Stimulated activated CD8-positive, alpha-beta memory T cell treated with anti-CD3 and anti-CD28 coated beads, Interleukin-2, amount 100 ng/mL, for 1 hour (primary cell): ENCODE data around the gene RUBCN.
A peak's percentile ranks its signal among the peaks of the same experiment; 100 is the strongest.
"Not testable (repeated sequence)": the region's sequence is repeated elsewhere in the genome, so short reads cannot be mapped to it uniquely, and the experiment has no call there.

ENCODE experiments used
- DNase-seq, 2 donors: peaks; one replicate each; pipeline ENCODE4 v3.0.0-alpha.2; 2020; ENCODE audit warnings: low read depth in 2 of 2

RUBCN gene

GRCh38 chr3:197657541-197658292 lies 79.0 kb downstream of the RUBCN start:
- DNase-seq, result not testable (repeated sequence)

- DNase-seq, result not testable (repeated sequence)
Measured at GRCh38 chr3:197656960-197657359, 79.7 kb downstream of the RUBCN start.

GRCh38 chr3:197656129-197656528 lies 80.6 kb downstream of the RUBCN start:
- DNase-seq, result not testable (repeated sequence)

GRCh38 chr3:197654998-197655330 lies 81.7 kb downstream of the RUBCN start:
- not testable (repeated sequence) for DNase-seq

GRCh38 chr3:197654090-197654997 lies 82.4 kb downstream of the RUBCN start:
- DNase-seq, result peak; percentile 7

- not testable (repeated sequence) for DNase-seq
Measured at GRCh38 chr3:197652860-197653259, 83.8 kb downstream of the RUBCN start.

GRCh38 chr3:197647649-197648048 lies 89.1 kb downstream of the RUBCN start:
- DNase-seq, result not testable (repeated sequence)

- not testable (repeated sequence) for DNase-seq
Measured at GRCh38 chr3:197647191-197647590, 89.5 kb downstream of the RUBCN start.

- DNase-seq, result not testable (repeated sequence)
Measured at GRCh38 chr3:197646294-197646693, 90.4 kb downstream of the RUBCN start.

- DNase-seq, result not testable (repeated sequence)
Measured at GRCh38 chr3:197637556-197637955, 99.1 kb downstream of the RUBCN start.

- not testable (repeated sequence) for DNase-seq
Measured at GRCh38 chr3:197631989-197632388, 104.7 kb downstream of the RUBCN start.

- DNase-seq, result not testable (repeated sequence)
Measured at GRCh38 chr3:197630766-197631165, 105.9 kb downstream of the RUBCN start.

GRCh38 chr3:197629286-197629685 lies 107.4 kb downstream of the RUBCN start:
- DNase-seq, result not testable (repeated sequence)

- peak; percentile 77 to 84 for DNase-seq
Measured at GRCh38 chr3:197627772-197628523, 108.8 kb downstream of the RUBCN start.

GRCh38 chr3:197627158-197627771 lies 109.4 kb downstream of the RUBCN start:
- not testable (repeated sequence) for DNase-seq

GRCh38 chr3:197626404-197627157 lies 110.1 kb downstream of the RUBCN start:
- not testable (repeated sequence) for DNase-seq

GRCh38 chr3:197621478-197621877 lies 115.2 kb downstream of the RUBCN start:
- not testable (repeated sequence) for DNase-seq
